GM12864 (cell line): ENCODE data around the gene C14orf119.

Experiments
- DNase-seq: peaks from one replicate; pipeline ENCODE4 v3.0.0-alpha.2; 2011; ENCODE audit warnings: low read depth
- H3K4me3 ChIP-seq: 2 replicates; pipeline ENCODE4 v1.5.1; 2011; ENCODE audit warnings: mild to moderate bottlenecking, low read depth, low read length, control low read depth
- CTCF ChIP-seq: IDR thresholded peaks from 2 replicates; pipeline ENCODE4 v1.5.1; 2011; ENCODE audit warnings: low read depth, mild to moderate bottlenecking, moderate library complexity, low read length, control low read depth, inconsistent platforms; ENCODE audit errors: missing control alignments

The C14orf119 gene

GRCh38 chr14:23069413-23069806, 25.9 kb upstream of the C14orf119 start:
- no peak overlapping the region for H3K4me3 ChIP-seq
- TF ChIP-seq CTCF: no peak
- no peak for DNase-seq

DNA sequence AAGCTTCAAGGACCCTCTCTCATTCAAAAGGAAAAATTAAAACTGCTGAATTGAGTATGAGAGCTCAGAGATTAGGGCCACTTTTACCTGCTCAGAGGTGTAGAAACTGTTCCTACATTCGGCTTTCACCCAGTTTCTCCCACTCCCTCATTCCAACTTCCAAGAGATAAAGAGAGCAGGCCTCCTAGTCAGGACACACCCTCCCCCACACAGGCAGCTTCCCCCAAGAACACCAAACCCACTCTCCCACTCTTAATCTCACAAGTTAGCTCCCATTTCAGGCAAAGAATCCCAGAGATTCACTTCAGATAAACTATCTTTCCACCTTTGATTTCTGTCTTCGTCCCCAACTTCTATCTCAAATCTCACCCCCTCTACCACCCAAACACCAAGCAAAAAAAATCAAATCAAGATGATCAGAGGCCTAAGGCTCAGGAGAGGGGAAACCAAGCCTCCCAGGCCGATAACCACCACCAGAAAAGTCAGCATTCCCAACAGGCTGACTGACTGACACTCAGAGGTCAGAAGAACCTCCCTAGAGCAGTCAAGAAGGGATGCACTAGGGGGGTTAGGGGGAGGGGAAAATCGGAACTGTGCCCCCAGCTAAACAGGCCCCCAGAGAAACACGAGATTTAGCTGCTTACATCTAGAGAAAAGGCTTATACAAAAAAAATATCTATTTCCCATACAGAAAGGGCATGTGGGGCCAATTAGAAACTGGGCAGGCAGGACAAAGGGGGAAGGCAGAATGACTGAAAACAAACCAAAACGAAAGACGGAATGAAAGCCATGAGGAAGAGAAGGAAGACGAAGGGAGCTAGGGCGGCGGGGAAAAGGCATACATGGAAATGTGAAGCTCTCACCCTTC, 24.8 kb upstream of the C14orf119 start:
- no peak for TF ChIP-seq CTCF
- peak overlapping the region; percentile 86 for H3K4me3 ChIP-seq
- DNase-seq: no peak

DNA sequence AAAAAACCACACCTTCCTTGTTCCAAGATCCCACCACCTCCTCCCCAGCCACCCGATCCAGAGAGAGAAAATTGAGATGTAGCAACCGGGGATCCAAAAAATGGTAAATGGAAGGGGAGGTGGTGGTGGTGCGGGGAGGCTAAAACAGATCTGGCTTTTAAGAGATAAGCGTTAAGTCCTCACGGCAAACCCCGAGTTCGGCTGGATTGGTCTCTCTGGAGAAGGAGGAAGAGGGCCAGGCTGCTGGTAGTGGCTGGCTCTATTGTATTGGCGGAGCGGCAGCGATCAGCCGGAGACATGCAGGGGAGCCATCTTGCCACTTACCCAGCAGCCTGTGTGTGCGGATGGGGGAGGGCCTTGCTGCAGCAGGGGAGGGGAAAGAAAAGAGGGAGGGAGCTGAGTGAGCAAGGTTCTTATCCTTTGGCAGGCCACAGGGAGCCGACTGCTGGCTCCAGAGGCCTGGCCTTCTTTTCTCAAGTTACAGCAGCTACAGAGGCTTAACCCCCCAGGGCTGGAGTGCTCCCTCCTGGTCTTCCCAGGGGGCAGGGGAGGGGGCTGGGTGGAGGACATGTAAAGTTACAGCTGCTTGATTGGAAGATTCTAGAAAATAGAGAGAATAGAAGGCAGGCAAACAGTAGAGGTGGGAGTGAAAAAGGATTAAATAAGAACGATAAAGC, 23.9 kb upstream of the C14orf119 start:
- DNase-seq: peak; percentile 61
- no peak for TF ChIP-seq CTCF
- peak overlapping the region; percentile 86 for H3K4me3 ChIP-seq

- no peak for TF ChIP-seq CTCF
- DNase-seq: no peak
- H3K4me3 ChIP-seq: no peak overlapping the region; the same call in 1 of the 2 replicates
These were observed 23.3 kb upstream of the C14orf119 start for GRCh38 chr14:23071921-23072539.

DNA sequence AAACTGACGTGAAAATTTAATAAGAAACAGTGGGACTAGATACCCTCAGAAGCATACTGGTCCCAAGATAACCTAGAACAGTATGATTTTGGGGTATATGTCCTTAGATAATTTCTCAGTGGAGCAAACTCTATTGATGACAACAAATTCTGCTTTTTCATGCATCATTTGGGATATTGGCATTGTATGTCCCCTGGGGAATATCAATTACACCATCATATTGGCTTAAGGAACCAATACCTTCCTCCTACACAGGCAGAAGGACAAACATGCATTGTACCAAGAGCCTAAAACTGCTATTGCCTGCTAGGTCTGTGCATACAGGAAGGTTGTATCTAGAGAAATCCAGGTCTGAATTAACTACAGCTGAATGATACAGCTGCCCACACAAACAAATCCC, 20.4 kb upstream of the C14orf119 start:
- TF ChIP-seq CTCF: no peak
- H3K4me3 ChIP-seq: no peak overlapping the region
- no peak for DNase-seq

- DNase-seq: no peak
- TF ChIP-seq CTCF: peak; percentile 58
- no peak overlapping the region for H3K4me3 ChIP-seq
These were observed 18.4 kb upstream of the C14orf119 start for GRCh38 chr14:23076785-23077408.
